ENCODE data around the gene CAMTA1. TPM values are rescaled to one million over a fixed set of nuclear protein-coding genes. Genes with fewer than 3 reads are reported as not detected.

Gene CAMTA1
- total RNA-seq, 2 experiments from 2014 or later: 39.3 to 48.8 TPM

DNA sequence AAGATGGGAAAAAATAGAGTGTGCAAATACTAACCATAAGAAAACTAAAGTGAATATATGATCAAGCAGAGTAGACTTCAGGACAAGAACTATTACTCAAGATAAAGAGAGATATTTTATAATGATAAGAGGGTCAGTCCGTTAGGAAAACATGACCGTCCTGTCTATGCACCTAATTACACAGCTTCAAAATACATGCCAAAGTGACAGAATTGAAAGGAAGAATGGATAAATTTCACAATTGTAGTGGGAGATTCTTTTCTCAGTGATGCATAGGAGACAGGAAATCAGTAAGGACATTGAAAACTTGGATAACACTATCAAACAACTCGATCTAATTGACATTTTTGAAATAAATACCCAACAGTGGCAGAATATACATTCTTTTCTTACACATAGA is 489.0 kb downstream of the CAMTA1 start:
- ChIA-PET POLR2A (no interaction called here), CTCF (no interaction called here)
- Mint-ChIP-seq H3K4me1 (no peaks in the 10 kb centered on the region), H3K27ac (no peak overlapping the region), H3K27me3 (peaks cover 11% of the 10 kb centered on the region), H3K36me3 (ENCODE audit: low read depth) (no peaks in the 10 kb centered on the region), H3K4me3 (no peak overlapping the region), H3K9me3 (peaks cover 4% of the 10 kb centered on the region)
- no peak for DNase-seq

DNA sequence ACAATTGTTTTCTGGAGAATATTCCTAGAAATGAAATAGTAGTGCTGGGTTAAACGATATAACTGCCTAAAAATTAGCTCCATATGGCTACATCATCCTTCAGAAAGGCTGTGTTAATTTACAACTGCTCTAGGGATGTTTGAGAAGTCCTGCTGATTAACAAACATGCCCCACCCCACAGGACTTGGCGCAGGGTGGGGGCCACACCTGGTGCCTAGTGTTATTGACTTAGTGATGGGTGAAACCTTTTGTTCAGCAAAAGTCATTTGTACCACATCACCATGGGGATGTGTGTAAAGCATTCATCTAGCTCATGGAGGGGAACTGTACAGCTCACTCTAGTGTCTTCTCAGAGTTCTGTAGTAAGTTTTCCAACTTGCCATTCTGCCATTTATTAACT is 492.8 kb downstream of the CAMTA1 start:
- H3K27me3 Mint-ChIP-seq: peaks cover 5% of the 10 kb centered on the region
- POLR2A ChIA-PET: no interaction called here
- H3K27ac Mint-ChIP-seq: no peak overlapping the region
- no peaks in the 10 kb centered on the region for H3K4me1 Mint-ChIP-seq
- CTCF ChIA-PET: no interaction called here
- H3K4me3 Mint-ChIP-seq: no peak overlapping the region
- no peak for DNase-seq
- H3K36me3 Mint-ChIP-seq (ENCODE audit: low read depth): no peaks in the 10 kb centered on the region
- no peaks in the 10 kb centered on the region for H3K9me3 Mint-ChIP-seq

DNA sequence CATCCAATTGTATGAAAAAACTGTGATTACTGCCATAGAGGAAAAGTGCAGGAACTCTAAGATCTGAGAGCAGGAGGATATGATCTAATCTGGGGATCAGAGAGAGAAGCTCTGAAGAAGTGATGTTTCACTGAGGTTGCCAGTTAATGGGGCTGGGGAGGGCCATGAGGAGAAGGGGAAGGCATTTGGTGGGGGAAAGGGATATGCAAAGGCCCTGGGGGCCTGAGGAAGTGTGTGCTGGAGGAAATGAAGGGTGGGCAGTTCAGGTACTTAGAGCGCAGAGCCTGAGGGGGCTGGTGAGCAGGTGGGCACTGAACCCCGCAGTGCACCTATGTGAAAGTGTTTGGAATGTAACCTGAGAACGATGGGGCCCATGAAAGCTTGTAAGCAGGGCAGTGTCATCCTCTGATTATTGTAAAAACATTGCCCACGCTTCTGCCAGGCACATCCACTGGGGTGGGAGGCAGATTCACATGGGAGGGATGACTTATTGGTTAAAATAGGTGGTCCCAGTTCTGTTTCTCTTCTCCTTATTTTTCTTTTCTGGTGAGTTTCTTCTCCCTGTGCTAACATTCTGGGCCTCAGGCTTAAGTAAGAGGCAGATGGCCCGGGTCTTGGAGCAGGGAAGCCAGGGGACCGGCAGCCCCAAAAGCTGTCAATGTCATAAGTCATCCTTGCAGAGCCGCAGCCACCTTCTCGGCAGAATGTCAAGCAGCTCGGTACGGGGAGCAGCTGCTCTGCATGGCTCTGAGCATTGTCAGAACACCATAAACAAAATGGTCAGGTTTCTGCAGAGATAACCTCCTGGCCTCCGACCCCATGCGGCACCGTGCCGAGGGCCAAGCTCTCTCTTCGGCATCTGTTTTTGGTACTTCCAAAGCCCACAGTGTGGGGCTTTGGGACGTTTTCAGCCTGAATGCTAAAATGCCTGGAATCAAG is 493.8 kb downstream of the CAMTA1 start:
- no peaks in the 10 kb centered on the region for H3K4me1 Mint-ChIP-seq
- no peak overlapping the region for H3K27ac Mint-ChIP-seq
- H3K36me3 Mint-ChIP-seq (ENCODE audit: low read depth): no peaks in the 10 kb centered on the region
- peaks cover 2% of the 10 kb centered on the region for H3K27me3 Mint-ChIP-seq
- CTCF ChIA-PET: no interaction called here
- POLR2A ChIA-PET: no interaction called here
- no peaks in the 10 kb centered on the region for H3K9me3 Mint-ChIP-seq
- H3K4me3 Mint-ChIP-seq: no peak overlapping the region
- DNase-seq: no peak

DNA sequence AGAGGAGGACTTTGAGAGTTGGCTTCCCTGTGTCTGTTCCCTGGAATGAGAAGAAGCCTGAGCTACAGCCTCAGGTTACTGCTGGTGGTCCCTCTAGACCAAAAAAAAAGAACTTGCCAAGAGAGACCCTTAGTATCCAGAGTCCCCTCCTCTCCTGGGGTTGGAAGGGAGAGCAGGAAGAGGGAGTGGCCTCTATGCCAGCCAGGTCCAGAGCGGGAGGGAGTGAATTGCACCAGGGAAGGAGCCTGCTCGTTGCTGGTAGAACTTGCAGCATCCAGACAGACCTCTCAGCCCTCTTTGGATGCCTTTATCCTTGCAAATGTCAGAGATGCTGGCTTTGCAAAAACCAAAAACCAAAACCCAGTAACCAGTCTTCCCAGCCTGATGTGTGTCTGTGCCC is 494.5 kb downstream of the CAMTA1 start:
- no peak overlapping the region for H3K27ac Mint-ChIP-seq
- no peak for DNase-seq
- H3K4me1 Mint-ChIP-seq: no peaks in the 10 kb centered on the region
- H3K27me3 Mint-ChIP-seq: peaks cover 2% of the 10 kb centered on the region
- ChIA-PET CTCF (no interaction called here), POLR2A (no interaction called here)
- no peaks in the 10 kb centered on the region for H3K9me3 Mint-ChIP-seq
- H3K4me3 Mint-ChIP-seq: no peak overlapping the region
- H3K36me3 Mint-ChIP-seq (ENCODE audit: low read depth): no peaks in the 10 kb centered on the region

DNA sequence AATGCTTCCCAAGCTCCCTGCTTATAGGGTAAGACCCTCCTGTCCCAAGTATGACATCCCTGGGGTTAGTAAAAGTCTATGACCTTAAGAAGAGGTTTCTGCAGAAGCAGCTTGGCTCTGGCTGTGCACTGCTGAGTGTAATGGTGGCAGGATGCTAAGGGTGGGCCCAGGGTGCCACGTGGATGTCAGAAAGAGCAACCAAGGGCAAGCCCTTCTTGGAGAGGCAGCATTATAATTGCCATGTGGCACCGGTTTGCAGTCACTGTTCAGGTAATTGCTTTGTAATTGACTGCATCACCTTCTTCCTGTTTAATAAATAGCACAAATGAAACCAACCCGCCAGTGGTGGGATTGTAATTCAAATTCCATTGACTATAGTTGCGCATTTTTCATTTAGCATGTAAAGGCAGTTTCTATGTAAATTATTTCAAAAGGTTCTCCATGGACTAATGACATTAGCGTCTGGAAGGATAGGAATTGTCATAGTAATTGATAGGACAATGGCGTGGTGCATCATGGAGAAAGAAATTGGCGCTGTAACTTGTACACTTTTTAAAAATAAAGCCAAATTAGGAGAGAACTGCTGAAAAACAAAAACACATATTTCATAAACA is 495.2 kb downstream of the CAMTA1 start:
- Mint-ChIP-seq H3K27me3 (peaks cover 2% of the 10 kb centered on the region), H3K36me3 (ENCODE audit: low read depth) (no peaks in the 10 kb centered on the region), H3K4me1 (no peaks in the 10 kb centered on the region), H3K27ac (no peak overlapping the region), H3K9me3 (no peaks in the 10 kb centered on the region), H3K4me3 (no peak overlapping the region)
- ChIA-PET POLR2A (no interaction called here), CTCF (no interaction called here)
- DNase-seq: no peak

DNA sequence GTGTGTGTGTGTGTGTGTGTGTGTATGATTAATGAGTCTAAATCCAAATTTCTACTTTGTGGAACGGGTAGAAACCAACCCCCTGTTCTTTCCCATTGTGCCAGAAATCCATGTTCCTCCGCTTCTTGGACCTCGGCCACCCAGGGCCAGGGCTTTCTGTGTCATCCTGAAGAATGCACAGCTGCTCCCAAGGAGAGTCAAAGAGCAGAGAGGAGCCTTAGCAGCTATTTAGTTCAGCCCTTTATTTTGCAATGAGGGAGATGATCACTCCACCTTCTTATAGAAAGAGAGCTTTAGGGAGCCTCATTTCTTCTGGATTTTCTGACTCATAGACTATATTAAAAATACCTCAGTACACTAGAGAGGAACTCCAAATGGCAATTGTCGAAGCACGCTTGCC is 496.6 kb downstream of the CAMTA1 start:
- peaks cover 2% of the 10 kb centered on the region for H3K27me3 Mint-ChIP-seq
- H3K4me1 Mint-ChIP-seq: no peaks in the 10 kb centered on the region
- H3K36me3 Mint-ChIP-seq (ENCODE audit: low read depth): no peaks in the 10 kb centered on the region
- no peak overlapping the region for H3K27ac Mint-ChIP-seq
- ChIA-PET POLR2A (no interaction called here), CTCF (no interaction called here)
- H3K9me3 Mint-ChIP-seq: no peaks in the 10 kb centered on the region
- H3K4me3 Mint-ChIP-seq: no peak overlapping the region
- no peak for DNase-seq

DNA sequence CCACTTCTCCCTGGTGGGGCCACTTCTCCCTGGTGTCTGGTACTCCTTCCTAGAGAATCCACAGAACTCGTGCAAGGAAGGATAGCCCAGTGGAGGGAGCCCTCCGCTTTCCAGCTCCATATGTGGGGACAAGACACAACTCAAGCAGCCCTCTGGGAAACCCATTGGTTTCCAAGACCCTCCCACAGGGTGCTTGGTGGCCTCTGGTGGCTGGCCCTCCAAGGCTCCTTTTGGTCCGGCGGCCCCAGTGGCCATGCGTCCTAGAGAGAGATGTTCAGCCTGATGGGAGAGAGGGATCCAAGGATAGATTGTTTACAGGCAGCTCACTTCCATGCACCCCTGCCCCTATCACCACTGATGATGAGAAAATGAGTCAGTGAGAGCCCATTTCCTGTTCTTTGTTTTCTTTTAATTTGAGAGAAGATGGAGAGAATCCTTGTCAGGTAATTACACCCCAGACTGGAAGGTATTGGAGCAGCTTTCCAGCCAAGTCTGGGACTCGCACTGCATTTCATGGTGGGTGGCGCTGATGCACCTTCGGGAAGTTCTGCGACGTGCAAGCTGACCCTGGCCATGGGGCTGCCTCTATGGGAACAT is 499.7 kb downstream of the CAMTA1 start:
- H3K27ac Mint-ChIP-seq: no peak overlapping the region
- ChIA-PET POLR2A (no interaction called here), CTCF (interaction anchor here (0.6 kb wide), 1 partner anchor 595 kb away, joined by 5 read pairs; no protein-coding TSS in a partner anchor)
- DNase-seq: no peak
- no peaks in the 10 kb centered on the region for H3K27me3 Mint-ChIP-seq
- H3K9me3 Mint-ChIP-seq: no peaks in the 10 kb centered on the region
- H3K4me1 Mint-ChIP-seq: peaks cover 2% of the 10 kb centered on the region
- H3K4me3 Mint-ChIP-seq: no peak overlapping the region
- no peaks in the 10 kb centered on the region for H3K36me3 Mint-ChIP-seq (ENCODE audit: low read depth)

DNA sequence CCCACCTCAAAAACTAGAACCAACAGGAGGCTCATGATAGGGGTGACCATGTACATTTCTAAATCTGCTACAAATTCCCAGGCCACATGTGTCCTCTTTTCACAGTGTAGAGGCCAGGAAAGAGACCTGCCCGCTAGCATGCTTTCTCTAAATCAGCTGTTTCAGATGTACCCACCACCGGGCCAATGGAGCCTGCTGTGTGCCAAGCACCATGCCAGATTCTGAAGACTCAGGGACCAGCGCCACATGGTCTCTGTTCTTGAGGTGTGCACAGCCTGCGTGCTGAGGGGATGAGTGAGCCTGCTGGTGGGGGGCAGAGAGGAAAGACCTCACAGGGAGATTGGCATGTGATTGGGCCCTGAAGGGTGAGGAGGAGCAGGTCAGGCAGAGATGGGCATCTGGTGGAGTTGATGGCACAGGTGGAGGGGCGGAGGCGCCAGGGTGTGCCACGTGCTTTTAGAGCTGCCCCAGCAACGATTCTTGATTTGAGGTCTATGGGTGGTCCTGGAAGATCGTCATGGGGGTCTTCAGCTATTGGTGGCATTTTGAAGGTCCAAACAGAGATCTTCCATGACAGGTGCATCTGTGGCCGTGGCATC is 500.7 kb downstream of the CAMTA1 start:
- Mint-ChIP-seq H3K27me3 (no peaks in the 10 kb centered on the region), H3K9me3 (no peaks in the 10 kb centered on the region), H3K4me3 (no peak overlapping the region), H3K4me1 (peaks cover 2% of the 10 kb centered on the region), H3K36me3 (ENCODE audit: low read depth) (no peaks in the 10 kb centered on the region), H3K27ac (no peak overlapping the region)
- POLR2A ChIA-PET: no interaction called here
- CTCF ChIA-PET: no interaction called here
- no peak for DNase-seq

DNA sequence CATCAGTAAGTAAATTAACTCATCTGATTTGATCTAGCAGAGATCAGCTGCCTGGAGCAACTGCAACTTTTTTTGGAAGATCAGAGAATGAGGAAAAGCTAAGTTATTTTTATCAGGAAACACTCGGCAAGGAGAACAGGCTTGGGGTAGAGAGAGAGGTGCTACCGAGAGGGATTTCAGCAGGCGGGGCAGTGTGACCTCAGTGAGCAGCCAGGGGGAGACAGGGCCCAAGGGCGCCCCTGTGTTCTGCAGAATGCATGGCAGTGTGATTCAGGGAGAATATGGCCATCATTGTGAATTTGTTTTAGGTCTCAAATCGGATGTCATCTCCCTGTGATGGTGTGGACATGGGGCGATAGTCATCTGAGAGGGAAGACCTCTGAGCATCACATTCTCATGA is 501.8 kb downstream of the CAMTA1 start:
- H3K27me3 Mint-ChIP-seq: no peaks in the 10 kb centered on the region
- DNase-seq: no peak
- H3K4me3 Mint-ChIP-seq: no peak overlapping the region
- POLR2A ChIA-PET: no interaction called here
- CTCF ChIA-PET: no interaction called here
- no peaks in the 10 kb centered on the region for H3K9me3 Mint-ChIP-seq
- no peak overlapping the region for H3K27ac Mint-ChIP-seq
- no peaks in the 10 kb centered on the region for H3K36me3 Mint-ChIP-seq (ENCODE audit: low read depth)
- H3K4me1 Mint-ChIP-seq: peaks cover 2% of the 10 kb centered on the region

DNA sequence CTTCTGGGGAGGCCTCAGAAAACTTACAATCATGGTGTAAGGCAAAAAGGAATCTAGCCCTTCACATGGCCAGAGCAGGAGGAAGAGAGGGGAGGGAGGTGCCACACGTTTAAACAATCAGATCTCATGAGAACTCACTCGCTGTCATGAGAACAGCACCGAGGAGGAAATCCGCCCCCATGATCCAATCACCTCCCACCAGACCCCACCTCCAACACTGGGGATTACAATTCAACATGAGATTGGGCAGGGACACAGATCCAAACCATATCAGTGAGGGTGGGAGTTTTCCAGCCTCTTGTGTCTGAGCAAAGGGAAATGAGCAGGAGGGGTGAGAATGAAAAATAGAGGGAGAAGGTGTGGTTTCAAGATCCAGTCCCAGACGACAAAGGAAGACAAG is 503.7 kb downstream of the CAMTA1 start:
- no peaks in the 10 kb centered on the region for H3K9me3 Mint-ChIP-seq
- H3K27me3 Mint-ChIP-seq: no peaks in the 10 kb centered on the region
- H3K4me3 Mint-ChIP-seq: no peak overlapping the region
- H3K27ac Mint-ChIP-seq: no peak overlapping the region
- ChIA-PET CTCF (no interaction called here), POLR2A (no interaction called here)
- peaks cover 2% of the 10 kb centered on the region for H3K4me1 Mint-ChIP-seq
- no peak for DNase-seq
- H3K36me3 Mint-ChIP-seq (ENCODE audit: low read depth): no peaks in the 10 kb centered on the region

DNA sequence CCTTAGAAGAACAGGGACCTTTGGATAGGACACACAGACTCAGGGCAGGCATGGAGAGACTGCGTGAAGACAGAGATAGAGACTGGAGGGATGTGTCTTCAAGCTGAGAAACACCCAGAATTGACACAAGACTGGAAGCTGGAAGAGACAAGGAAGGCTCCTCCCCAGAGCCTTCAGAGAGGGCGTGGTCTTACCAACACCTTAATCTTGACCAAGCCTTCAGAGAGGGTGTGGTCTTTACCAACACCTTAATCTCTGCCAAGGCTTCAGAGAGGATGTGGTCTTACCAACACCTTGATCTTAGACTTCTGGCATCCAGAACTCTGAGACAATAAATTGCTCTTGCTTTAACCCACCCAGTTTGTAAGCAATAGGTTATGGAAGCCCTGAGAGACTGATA is 504.4 kb downstream of the CAMTA1 start:
- POLR2A ChIA-PET: no interaction called here
- H3K9me3 Mint-ChIP-seq: no peaks in the 10 kb centered on the region
- peaks cover 2% of the 10 kb centered on the region for H3K4me1 Mint-ChIP-seq
- no peak overlapping the region for H3K27ac Mint-ChIP-seq
- H3K36me3 Mint-ChIP-seq (ENCODE audit: low read depth): no peaks in the 10 kb centered on the region
- no peak overlapping the region for H3K4me3 Mint-ChIP-seq
- H3K27me3 Mint-ChIP-seq: no peaks in the 10 kb centered on the region
- CTCF ChIA-PET: no interaction called here
- DNase-seq: no peak

DNA sequence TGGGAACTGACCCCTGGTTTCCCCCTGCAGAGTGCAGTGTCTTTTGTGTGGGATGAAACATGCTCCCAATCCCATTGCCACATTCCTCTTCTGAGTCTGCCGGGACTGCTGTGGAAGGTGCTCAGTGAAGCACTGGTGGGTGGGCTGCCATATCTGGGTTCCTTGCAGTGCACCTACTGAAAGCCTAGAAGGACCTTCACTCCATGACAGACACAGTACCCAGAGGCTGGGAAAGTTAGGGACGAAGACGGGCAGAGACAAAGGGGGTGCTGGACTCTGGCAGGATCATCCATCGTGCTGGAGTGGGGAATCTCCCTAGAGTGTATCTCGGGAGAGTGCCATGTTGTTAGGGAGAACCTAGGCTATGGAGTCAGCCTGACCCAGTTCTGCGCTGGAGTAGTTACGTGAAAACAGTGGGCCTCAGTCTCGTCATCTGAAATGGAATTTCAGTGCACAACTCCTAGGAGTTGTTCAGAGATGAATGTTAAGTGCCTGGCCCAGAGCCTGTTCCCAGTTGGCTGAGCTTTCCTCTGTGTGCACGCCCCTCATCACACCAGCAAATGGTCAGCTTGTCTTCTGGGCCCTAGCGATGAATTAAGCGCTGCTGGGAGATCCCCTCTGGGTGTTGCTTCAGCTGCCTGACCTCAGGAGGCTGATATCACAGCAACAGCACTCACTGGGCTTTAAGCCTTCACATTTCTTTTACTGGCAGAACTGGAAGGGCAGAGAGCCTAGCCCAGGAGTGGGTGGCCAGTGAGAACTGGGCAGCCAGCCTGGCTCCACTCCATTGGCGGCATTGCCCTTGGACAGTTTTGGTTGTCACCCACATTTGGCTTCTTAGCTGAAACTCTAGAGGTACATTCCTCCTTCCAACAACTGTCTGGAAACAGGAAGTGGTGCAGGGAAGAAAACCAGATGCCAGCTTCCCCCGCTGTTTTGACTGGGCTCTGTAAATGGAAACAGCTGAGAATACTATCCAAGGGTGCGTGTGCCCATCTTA is 506.0 kb downstream of the CAMTA1 start:
- ChIA-PET CTCF (no interaction called here), POLR2A (no interaction called here)
- no peak for DNase-seq
- Mint-ChIP-seq H3K36me3 (ENCODE audit: low read depth) (no peaks in the 10 kb centered on the region), H3K4me3 (no peak overlapping the region), H3K27ac (no peak overlapping the region), H3K4me1 (peaks cover 2% of the 10 kb centered on the region), H3K27me3 (no peaks in the 10 kb centered on the region), H3K9me3 (no peaks in the 10 kb centered on the region)
